Testis (tissue), 2 donors: ENCODE measurements around the gene EPS8L3.
"Not testable (repeated sequence)": the region's sequence is repeated elsewhere in the genome, so short reads cannot be mapped to it uniquely, and the experiment has no call there.

Experiments
- CTCF ChIP-seq, 3 experiments: fragments of 450-650 bp in 2 of 3; fragments of 200-600 bp in 1 of 3; sonication (generic) in 1 of 3; IDR thresholded peaks; one replicate each; pipeline ENCODE4 v1.5.1; 2016 to 2019; ENCODE audit warnings: antibody characterized with exemption in 3 of 3, mild to moderate bottlenecking in 2 of 3, moderate library complexity in 1 of 3
- POLR2A ChIP-seq: fragments of 450-650 bp; IDR thresholded peaks from one replicate; pipeline ENCODE4 v1.6.1; 2017; ENCODE audit warnings: antibody characterized with exemption, mild to moderate bottlenecking, moderate library complexity

- TF ChIP-seq CTCF (IDR thresholded peaks at IDR 0.05); POLR2A: not testable (repeated sequence)
Measured at GRCh38 chr1:109702940-109703339, 60.8 kb downstream of the EPS8L3 start.
